Stomach smooth muscle (tissue), 2 donors: Measurements from ENCODE around the gene SEMA3C.
A peak's percentile ranks its signal among the peaks of the same experiment; 100 is the strongest.

Experiments used
- H3K27ac ChIP-seq: one replicate; pipeline ENCODE4 v1.7.0; 2013; ENCODE audit warnings: mild to moderate bottlenecking, low read length, inconsistent platforms
- H3K27me3 ChIP-seq, 2 donors: one replicate each; pipeline ENCODE4 v1.7.0; 2013; ENCODE audit warnings: low read length in 2 of 2; ENCODE audit not compliant: insufficient read depth in 2 of 2, control insufficient read depth in 1 of 2
- H3K36me3 ChIP-seq, 2 donors: one replicate each; pipeline ENCODE4 v1.7.0; 2013; ENCODE audit warnings: low read length in 2 of 2; ENCODE audit not compliant: control insufficient read depth in 2 of 2, insufficient read depth in 2 of 2
- H3K4me1 ChIP-seq: one replicate; pipeline ENCODE4 v1.7.0; 2013; ENCODE audit warnings: low read length; ENCODE audit not compliant: control insufficient read depth, insufficient read depth
- H3K4me3 ChIP-seq, 2 donors: one replicate each; pipeline ENCODE4 v1.7.0; 2013; ENCODE audit warnings: low read length in 2 of 2
- H3K9ac ChIP-seq, 2 donors: one replicate each; pipeline ENCODE4 v1.7.0; 2013; ENCODE audit warnings: low read length in 2 of 2, mild to moderate bottlenecking in 1 of 2
- H3K9me3 ChIP-seq, 2 donors: one replicate each; pipeline ENCODE4 v1.7.0; 2013; ENCODE audit warnings: low read length in 2 of 2; ENCODE audit not compliant: control insufficient read depth in 2 of 2
- donor health status: healthy.
- donor health status: Pancreatic carcinoma.

Gene SEMA3C

DNA sequence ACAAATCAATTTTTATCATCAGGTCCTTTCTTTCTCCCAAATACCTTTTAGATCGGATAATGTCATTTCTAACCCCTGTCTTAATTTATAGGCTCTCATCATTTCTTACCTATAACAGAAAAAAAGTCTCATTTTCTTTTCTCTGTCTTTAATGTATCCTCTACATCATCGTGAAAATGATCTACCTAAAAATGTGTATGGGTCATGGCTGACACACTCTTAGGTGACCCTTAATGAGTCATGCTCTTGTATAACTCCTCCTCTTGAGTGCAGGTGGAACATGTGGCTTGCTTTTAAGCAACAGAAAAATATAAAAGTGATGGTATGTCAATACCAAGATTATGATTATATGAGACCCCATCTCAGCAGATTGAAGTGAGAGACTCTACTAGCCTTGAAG lies 139.4 kb downstream of the SEMA3C start:
- peak overlapping the region; percentile 50 for H3K27ac ChIP-seq
- H3K27me3 ChIP-seq: no peaks in the 10 kb centered on the region
- no peak overlapping the region for H3K9ac ChIP-seq
- peaks cover 24% of the 10 kb centered on the region for H3K4me1 ChIP-seq
- H3K36me3 ChIP-seq: no peaks in the 10 kb centered on the region
- no peak overlapping the region for H3K4me3 ChIP-seq
- no peaks in the 10 kb centered on the region for H3K9me3 ChIP-seq

DNA sequence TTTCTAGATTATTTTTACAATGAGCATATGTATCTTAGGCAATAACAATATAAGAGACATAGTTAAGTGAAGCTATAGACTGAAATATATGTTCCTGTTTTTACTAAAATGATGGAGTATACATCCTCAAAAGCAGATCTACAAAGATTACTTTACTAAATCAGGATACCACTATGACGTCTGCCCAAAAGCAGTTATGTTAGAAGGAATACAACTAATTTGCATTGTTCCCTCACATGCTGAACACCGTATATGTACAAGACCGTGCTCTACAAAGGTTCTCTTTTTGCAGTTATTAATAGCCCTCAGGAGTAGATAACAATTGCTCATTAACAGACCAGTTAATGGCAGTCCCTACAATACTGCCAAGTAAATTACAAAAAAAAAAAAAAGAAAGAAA lies 143.0 kb downstream of the SEMA3C start:
- H3K4me1 ChIP-seq: peaks cover 17% of the 10 kb centered on the region
- H3K9me3 ChIP-seq: no peaks in the 10 kb centered on the region
- H3K4me3 ChIP-seq: no peak overlapping the region
- no peaks in the 10 kb centered on the region for H3K36me3 ChIP-seq
- H3K27ac ChIP-seq: no peak overlapping the region
- H3K27me3 ChIP-seq: no peaks in the 10 kb centered on the region
- no peak overlapping the region for H3K9ac ChIP-seq

DNA sequence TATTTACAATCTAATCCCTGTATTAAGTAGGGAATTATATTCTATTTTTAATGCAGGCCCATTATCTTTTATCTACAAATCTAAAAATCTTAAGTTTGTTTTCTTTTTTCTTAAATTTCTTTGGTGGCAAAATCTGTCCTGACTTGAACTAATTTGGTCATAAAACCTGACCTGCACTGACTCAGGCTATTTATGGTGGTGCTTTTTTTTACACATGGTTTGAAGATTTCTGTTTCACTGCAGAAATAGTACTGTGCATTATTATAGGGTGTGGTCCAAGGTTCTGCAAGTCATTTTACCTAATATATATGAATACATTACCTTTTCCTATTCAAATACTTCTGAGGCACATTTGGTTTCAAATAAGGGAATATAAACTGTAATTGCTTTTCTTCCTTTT lies 143.4 kb downstream of the SEMA3C start:
- Histone ChIP-seq H3K9me3 (no peaks in the 10 kb centered on the region), H3K36me3 (no peaks in the 10 kb centered on the region), H3K9ac (no peak overlapping the region), H3K27ac (no peak overlapping the region), H3K4me3 (no peak overlapping the region), H3K27me3 (no peaks in the 10 kb centered on the region), H3K4me1 (peaks cover 13% of the 10 kb centered on the region)

DNA sequence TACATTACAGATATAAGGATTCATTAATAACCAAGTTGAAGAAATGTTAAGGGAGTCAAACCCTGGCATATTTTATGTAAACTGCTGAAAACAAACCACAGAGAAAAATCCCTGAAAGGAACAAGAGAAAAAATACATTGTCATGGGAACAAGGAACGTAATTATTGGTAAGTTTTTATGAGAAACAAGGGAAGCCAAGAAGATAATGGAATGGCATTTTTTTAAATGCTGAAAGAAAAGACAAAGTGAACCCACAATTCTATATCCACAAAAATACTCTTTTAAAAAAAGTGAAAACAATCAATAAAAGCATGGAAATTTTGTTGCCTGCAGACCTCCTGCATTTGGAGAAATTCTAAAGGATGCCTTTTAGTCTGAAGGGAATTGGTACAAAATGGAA lies 144.0 kb downstream of the SEMA3C start:
- no peak overlapping the region for H3K4me3 ChIP-seq
- no peak overlapping the region for H3K9ac ChIP-seq
- no peaks in the 10 kb centered on the region for H3K36me3 ChIP-seq
- H3K9me3 ChIP-seq: no peaks in the 10 kb centered on the region
- no peaks in the 10 kb centered on the region for H3K27me3 ChIP-seq
- peaks cover 13% of the 10 kb centered on the region for H3K4me1 ChIP-seq
- H3K27ac ChIP-seq: no peak overlapping the region

DNA sequence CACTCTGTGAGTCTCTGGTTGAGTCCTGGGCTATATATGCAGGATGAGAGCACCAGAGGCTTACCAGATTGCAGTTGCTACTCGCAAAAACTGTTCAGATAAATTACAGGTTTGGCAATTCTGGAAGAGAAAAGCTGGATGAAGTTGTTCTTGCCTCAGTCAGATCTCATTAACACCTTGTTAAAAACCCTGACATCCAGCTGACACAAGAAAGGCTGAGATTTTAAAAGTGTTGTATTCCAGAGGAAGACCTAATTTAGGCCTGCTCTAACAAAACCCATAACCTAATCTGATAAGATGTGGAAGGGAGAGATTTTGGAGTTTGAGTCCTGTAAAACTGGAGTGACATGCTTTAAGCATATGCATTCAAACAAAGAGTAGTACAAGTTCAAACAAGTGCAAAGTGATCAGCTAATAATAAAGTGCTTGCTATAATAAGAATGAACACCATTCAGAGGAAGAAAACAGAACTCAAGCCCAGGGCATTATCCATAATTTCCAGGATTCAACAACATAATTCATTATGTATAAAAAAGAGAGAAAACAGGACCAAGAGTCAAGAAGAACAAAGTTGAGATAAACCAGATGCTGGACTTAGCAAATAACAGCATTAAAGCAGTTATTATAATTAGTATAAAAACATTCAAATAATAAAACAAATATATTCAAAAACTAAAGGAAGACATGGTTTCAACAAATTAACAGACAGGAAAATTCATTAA lies 144.9 kb downstream of the SEMA3C start:
- Histone ChIP-seq H3K4me3 (no peak overlapping the region), H3K27ac (no peak overlapping the region), H3K9me3 (no peaks in the 10 kb centered on the region), H3K27me3 (no peaks in the 10 kb centered on the region), H3K4me1 (peaks cover 13% of the 10 kb centered on the region), H3K9ac (no peak overlapping the region), H3K36me3 (no peaks in the 10 kb centered on the region)

DNA sequence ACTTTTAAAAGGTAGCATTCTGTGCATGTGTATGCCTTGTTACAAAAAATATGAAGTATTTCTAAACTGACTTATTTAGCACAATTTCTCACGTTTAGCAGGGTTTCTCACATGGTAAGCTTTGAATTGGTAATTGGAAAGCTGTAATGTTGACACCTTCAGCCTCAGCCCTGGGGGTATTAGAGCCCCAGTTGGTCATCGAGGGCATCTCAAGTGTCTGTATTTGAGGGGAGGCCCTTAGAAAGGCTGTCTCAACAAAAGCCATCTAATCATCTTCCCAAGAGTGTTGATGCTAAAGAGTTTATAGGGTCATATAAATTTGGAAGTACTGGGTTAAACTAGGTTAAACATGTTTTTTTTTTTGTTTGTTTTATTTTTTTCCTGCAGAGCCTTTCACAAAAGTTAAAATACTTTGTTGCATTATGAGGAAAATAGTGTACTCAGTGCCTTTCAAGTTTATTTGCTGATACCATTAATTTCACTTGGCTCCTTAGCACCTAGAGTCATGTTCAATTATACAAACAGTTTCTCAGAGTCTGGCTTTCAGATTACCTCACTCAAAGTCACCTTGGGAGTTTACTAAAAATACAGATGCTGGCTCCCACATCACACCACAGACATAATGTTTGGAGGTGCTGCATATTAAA lies 146.4 kb downstream of the SEMA3C start:
- H3K27me3 ChIP-seq: no peaks in the 10 kb centered on the region
- H3K4me1 ChIP-seq: peaks cover 13% of the 10 kb centered on the region
- no peak overlapping the region for H3K4me3 ChIP-seq
- H3K9ac ChIP-seq: no peak overlapping the region
- H3K36me3 ChIP-seq: no peaks in the 10 kb centered on the region
- peak overlapping the region; percentile 42 for H3K27ac ChIP-seq
- no peaks in the 10 kb centered on the region for H3K9me3 ChIP-seq

DNA sequence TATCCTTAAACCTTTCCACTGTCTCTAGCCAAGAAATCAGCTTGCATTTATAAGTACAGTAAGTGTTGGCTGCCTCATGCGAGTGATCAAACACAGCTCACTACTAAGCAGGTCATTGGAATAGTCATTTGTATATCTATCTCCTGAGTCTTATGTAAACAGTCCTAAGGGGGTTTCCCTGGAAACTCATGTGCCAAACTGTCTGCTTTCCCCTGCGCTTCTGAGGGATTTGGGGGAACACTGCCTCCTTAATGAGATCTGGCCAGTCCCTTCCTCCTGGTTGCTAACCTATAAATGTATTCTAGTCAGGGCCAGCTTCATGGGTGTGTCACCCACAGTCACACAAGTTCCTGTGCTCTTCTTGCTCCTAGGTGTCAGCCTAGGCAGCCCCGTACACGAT lies 147.3 kb downstream of the SEMA3C start:
- no peak overlapping the region for H3K4me3 ChIP-seq
- H3K36me3 ChIP-seq: no peaks in the 10 kb centered on the region
- no peak overlapping the region for H3K9ac ChIP-seq
- H3K9me3 ChIP-seq: no peaks in the 10 kb centered on the region
- no peaks in the 10 kb centered on the region for H3K27me3 ChIP-seq
- peak overlapping the region; percentile 42 for H3K27ac ChIP-seq
- peaks cover 13% of the 10 kb centered on the region for H3K4me1 ChIP-seq

DNA sequence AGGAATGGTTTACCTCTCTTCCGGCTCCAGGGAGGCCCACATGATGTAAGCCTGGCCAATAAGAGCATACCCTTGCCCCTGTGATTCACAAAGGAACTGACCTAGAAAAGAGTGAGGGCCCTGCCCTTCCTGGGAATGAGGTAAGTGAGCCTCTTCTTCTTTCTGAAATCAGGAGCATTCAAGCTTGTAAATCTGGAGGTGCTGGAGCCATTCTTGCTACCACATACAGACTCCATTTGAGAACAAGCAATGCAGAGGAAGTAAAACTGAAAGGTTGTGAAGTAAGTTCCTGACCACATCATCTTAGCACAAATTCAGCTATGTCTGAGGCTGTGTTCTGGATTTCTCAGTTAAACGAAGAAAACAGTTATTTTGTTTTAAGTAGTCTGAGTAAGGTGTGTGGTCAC lies 148.2 kb downstream of the SEMA3C start:
- Histone ChIP-seq H3K36me3 (no peaks in the 10 kb centered on the region), H3K9me3 (no peaks in the 10 kb centered on the region), H3K4me1 (peaks cover 13% of the 10 kb centered on the region), H3K27ac (peak overlapping the region; percentile 1), H3K27me3 (no peaks in the 10 kb centered on the region), H3K4me3 (peak overlapping the region in 1 of 2 donors; percentile 0), H3K9ac (no peak overlapping the region)

DNA sequence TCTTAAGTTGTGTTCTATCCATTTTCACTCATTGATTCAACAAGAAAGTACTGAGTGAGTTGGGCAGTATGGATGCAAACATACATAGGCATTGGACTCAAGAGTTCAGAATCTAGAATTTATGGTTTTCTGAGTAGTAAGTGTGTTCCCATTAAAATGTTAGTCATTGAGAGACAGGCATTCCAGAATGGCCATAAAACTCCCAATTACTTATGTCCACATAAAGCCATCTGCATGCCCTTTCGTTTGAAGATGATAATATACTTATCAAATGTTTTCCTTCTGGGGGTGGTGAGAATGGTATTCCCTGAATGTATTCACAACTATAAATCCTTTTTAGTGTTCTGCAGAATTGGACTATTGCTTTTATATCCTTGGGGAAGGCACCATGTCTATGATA lies 148.8 kb downstream of the SEMA3C start:
- Histone ChIP-seq H3K4me3 (no peak overlapping the region), H3K27ac (no peak overlapping the region), H3K9ac (no peak overlapping the region), H3K36me3 (no peaks in the 10 kb centered on the region), H3K9me3 (no peaks in the 10 kb centered on the region), H3K4me1 (peaks cover 13% of the 10 kb centered on the region), H3K27me3 (no peaks in the 10 kb centered on the region)

DNA sequence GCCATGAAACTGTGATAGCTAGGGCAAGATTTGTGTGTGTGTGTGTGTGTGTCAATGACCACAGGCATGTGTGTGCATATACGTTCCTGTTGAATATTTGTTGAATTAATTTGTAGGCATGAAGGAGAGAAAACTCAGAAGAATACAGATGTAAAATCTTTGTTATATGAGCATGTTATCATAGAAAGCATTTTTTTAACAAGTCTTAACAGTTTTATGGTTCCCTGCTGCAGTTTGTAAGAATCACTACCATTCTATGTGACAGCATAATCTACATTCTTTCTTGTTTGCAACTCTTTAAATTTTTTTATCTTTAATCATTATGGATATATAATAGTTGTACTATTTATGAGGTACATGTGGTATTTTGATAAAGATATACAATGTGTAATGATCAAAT lies 150.1 kb downstream of the SEMA3C start:
- Histone ChIP-seq H3K36me3 (peaks cover 0 to 8% of the 10 kb centered on the region in 2 donors), H3K27me3 (no peaks in the 10 kb centered on the region), H3K9me3 (no peaks in the 10 kb centered on the region), H3K4me3 (no peak overlapping the region), H3K9ac (no peak overlapping the region), H3K27ac (no peak overlapping the region), H3K4me1 (peaks cover 13% of the 10 kb centered on the region)

DNA sequence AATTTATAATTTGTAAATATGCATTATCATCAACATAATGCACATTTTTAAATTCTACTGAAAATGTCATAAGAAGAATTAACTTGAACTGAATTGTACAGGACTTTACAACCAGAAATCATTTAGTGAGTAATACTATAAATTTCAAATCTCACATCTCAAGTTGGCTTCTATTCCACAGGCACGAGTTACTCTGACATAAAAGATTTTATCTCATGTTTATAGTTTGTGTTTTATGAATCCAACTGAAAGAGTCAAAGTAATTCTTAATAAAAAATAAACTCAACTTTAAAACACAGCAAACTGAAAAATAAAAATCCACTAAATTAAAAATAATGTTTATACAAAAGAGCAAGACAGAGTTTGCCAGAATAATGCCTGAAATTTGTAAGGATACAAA lies 151.2 kb downstream of the SEMA3C start:
- no peaks in the 10 kb centered on the region for H3K27me3 ChIP-seq
- no peak overlapping the region for H3K27ac ChIP-seq
- H3K9me3 ChIP-seq: no peaks in the 10 kb centered on the region
- H3K36me3 ChIP-seq: peaks cover 0 to 8% of the 10 kb centered on the region in 2 donors
- H3K4me3 ChIP-seq: no peak overlapping the region
- peaks cover 10% of the 10 kb centered on the region for H3K4me1 ChIP-seq
- no peak overlapping the region for H3K9ac ChIP-seq
